MCF 10A (cell line): ENCODE measurements around the gene KLHDC4. TPM values are rescaled to one million over a fixed set of nuclear protein-coding genes. Genes with fewer than 3 reads are reported as not detected.
A peak's percentile ranks its signal among the peaks of the same experiment; 100 is the strongest.
"Not testable (repeated sequence)": the region's sequence is repeated elsewhere in the genome, so short reads cannot be mapped to it uniquely, and the experiment has no call there.

Source experiments
- BruUV-seq: library from RNA; stranded (reverse); fragments of 400-500 nt; replicated peaks from 2 replicates; lab custom pipeline; 2021; lab: Mats Ljungman, UMichigan
- CTCF ChIA-PET: fragments of 300-600 bp; sonication (Branson Sonifier 250); formaldehyde crosslinking; extraction: SDS; loops from one replicate; lab custom pipeline; 2021; ENCODE audit warnings: antibody characterized with exemption, inconsistent platforms; lab: Yijun Ruan, JAX
- POLR2A ChIA-PET: fragments of 300-600, 350-650 bp; sonication (Branson Sonifier 250); formaldehyde crosslinking; extraction: SDS; loops from one replicate; lab custom pipeline; 2020; ENCODE audit warnings: antibody characterized with exemption, inconsistent platforms; lab: Yijun Ruan, JAX
- DNase-seq: peaks from one replicate; pipeline ENCODE4 v3.0.0-alpha.2; 2018; ENCODE audit not compliant: unreplicated experiment
- H3K27ac Mint-ChIP-seq: one replicate; pipeline ENCODE4 v1.8.0; 2022; ENCODE audit warnings: mild to moderate bottlenecking, low read depth, mixed read lengths; ENCODE audit not compliant: unreplicated experiment
- H3K27me3 Mint-ChIP-seq: one replicate; pipeline ENCODE4 v1.8.0; 2022; ENCODE audit warnings: mixed read lengths; ENCODE audit not compliant: insufficient read depth, unreplicated experiment
- H3K36me3 Mint-ChIP-seq: one replicate; pipeline ENCODE4 v1.8.0; 2022; ENCODE audit warnings: mild to moderate bottlenecking, moderate library complexity, mixed read lengths; ENCODE audit not compliant: insufficient read depth, unreplicated experiment
- H3K4me1 Mint-ChIP-seq: one replicate; pipeline ENCODE4 v1.8.0; 2022; ENCODE audit warnings: mixed read lengths; ENCODE audit not compliant: insufficient read depth, unreplicated experiment
- H3K4me3 Mint-ChIP-seq: one replicate; pipeline ENCODE4 v1.8.0; 2022; ENCODE audit warnings: mild to moderate bottlenecking, moderate library complexity, mixed read lengths; ENCODE audit not compliant: unreplicated experiment
- H3K9me3 Mint-ChIP-seq: one replicate; pipeline ENCODE4 v1.8.0; 2022; ENCODE audit warnings: mixed read lengths; ENCODE audit not compliant: unreplicated experiment
- intact Hi-C: fragments of 100-400 bp; cut with micrococcal nuclease; formaldehyde crosslinking; loops from 2 replicates; pipeline ENCODE4 v1.14.1; 2022
- total RNA-seq: library from RNA; stranded (reverse); gene quantifications from 2 replicates; pipeline ENCODE4 v1.2.3, GENCODE V29; 2022
- TF ChIP-seq, protein P1 (sequence below): fragments of 200-600 bp; IDR thresholded peaks from one replicate; pipeline ENCODE4 v1.8.0; 2022; ENCODE audit warnings: antibody characterized with exemption, mild to moderate bottlenecking; ENCODE audit not compliant: unreplicated experiment

The KLHDC4 gene
- total RNA-seq, 1 experiment from 2014 or later = 106 TPM

DNA sequence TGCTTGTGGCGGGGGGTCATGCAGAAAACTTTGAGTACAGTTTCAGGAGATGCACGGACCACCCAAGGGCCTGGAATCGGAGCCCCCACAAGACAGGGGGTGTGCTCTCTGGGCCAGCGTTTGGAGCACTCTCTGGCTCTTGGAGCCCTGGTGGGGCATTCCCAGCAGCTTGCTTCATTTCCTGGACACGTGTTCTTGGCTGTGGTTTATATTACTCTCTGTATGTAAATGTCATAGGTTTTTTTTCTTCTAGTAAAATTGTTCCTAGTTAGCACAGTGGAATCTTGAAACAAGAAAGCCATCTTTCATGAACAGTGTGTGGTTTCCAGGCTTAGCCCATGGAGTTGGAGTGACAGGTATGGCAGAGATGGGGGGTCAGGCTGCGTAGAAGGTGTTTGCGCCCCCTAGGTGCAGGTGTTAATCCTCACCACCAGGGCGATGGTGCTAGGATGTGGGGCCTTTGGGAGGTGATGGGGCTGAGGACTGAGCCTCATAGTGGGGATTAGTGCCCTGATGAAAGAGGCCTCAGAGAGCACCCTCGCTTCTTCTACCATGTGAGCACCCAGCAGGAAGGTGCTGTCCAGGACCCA, 83.7 kb downstream of the KLHDC4 start:
- no TSS peak for BruUV-seq
- peaks cover 24% of the 10 kb centered on the region for H3K27me3 Mint-ChIP-seq
- no peak overlapping the region for H3K4me3 Mint-ChIP-seq
- POLR2A ChIA-PET = no interaction called here
- intact Hi-C loops = no loop called here
- H3K27ac Mint-ChIP-seq = no peak overlapping the region
- CTCF ChIA-PET = no interaction called here
- TF ChIP-seq, protein P1, sequence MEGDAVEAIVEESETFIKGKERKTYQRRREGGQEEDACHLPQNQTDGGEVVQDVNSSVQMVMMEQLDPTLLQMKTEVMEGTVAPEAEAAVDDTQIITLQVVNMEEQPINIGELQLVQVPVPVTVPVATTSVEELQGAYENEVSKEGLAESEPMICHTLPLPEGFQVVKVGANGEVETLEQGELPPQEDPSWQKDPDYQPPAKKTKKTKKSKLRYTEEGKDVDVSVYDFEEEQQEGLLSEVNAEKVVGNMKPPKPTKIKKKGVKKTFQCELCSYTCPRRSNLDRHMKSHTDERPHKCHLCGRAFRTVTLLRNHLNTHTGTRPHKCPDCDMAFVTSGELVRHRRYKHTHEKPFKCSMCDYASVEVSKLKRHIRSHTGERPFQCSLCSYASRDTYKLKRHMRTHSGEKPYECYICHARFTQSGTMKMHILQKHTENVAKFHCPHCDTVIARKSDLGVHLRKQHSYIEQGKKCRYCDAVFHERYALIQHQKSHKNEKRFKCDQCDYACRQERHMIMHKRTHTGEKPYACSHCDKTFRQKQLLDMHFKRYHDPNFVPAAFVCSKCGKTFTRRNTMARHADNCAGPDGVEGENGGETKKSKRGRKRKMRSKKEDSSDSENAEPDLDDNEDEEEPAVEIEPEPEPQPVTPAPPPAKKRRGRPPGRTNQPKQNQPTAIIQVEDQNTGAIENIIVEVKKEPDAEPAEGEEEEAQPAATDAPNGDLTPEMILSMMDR = no peak
- DNase-seq = peak; percentile 27
- H3K36me3 Mint-ChIP-seq = no peaks in the 10 kb centered on the region
- no peaks in the 10 kb centered on the region for H3K4me1 Mint-ChIP-seq
- H3K9me3 Mint-ChIP-seq = no peaks in the 10 kb centered on the region

DNA sequence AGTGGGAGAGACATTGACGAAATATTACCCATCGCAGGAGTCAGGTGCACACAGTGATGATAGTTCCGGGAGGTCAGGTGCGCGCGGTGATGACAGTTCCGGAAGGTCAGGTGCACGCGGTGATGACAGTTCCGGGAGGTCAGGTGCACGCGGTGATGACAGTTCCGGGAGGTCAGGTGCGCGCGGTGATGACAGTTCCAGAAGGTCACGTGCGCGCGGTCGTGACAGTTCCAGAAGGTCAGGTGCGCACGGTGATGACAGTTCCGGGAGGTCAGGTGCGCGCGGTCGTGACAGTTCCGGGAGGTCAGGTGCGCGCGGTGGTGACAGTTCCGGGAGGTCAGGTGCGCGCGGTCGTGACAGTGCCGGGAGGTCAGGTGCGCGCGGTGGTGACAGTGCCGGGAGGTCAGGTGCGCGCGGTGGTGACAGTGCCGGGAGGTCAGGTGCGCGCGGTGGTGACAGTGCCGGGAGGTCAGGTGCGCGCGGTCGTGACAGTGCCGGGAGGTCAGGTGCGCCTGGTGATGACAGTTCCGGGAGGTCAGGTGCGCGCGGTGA, 84.7 kb downstream of the KLHDC4 start:
- DNase-seq, intact Hi-C loops, H3K27ac Mint-ChIP-seq, CTCF ChIA-PET, BruUV-seq, H3K4me1 Mint-ChIP-seq, H3K4me3 Mint-ChIP-seq, H3K9me3 Mint-ChIP-seq, H3K36me3 Mint-ChIP-seq, POLR2A ChIA-PET: not testable (repeated sequence)
- H3K27me3 Mint-ChIP-seq = peaks cover 22% of the 10 kb centered on the region

DNA sequence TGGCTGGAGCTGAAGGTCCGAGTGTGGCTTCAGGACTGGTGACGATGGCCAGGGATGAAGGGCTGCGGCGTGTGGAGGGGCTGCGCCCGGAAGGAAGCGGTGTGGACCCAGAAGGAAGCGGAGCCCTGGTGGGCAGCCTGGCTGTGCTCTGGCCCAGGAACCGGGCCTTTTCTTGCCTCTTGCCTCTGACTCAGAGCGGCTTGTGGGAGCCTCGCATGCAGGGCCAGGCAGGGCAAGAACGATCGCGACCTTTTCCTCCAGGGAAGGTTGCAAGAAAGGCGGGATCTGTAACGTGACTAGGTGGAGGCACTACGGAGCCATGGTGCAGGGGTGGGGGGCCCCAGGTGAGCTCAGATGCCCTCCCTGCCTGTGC, 85.5 kb downstream of the KLHDC4 start:
- ChIA-PET CTCF (no interaction called here), POLR2A (no interaction called here)
- Mint-ChIP-seq H3K4me3 (no peak overlapping the region), H3K27me3 (peaks cover 22% of the 10 kb centered on the region), H3K9me3 (no peaks in the 10 kb centered on the region), H3K36me3 (no peaks in the 10 kb centered on the region), H3K27ac (no peak overlapping the region), H3K4me1 (peaks cover 1% of the 10 kb centered on the region)
- intact Hi-C loops = no loop called here
- no peak for DNase-seq
- no TSS peak for BruUV-seq
- TF ChIP-seq, protein P1 = no peak

DNA sequence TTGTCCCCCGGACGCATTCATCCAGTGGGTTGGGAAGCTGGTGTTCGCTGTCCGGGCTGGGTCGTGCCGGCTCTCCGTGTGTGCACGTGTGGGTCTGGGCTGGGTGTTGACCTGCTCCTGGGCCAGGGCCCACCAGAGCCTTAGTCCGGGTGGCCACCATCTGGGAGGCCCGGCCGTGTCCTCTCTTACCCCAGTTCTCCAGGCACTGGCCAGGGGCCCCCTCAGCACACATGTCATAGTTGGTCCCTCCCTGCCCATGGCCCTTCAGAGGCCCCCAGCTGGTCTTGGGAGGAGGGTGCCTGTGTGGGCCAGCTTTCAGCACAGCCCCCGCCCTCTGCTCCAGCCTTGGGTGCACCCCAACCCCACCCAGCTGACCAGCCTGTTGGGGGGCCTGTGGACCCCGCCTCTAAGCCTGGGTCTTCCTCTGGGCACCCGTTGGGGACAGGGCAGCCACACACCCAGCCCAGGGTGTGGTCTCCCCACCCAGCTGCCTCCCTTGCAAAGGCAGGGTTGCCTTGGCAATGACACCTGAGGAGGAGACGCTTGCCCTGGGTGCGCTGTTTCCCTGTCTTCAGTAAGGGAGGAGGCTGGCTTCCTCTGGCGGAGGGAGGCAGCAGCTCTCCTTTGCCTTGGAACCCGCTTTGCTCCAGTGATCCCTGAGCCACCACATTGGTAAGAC, 86.1 kb downstream of the KLHDC4 start:
- POLR2A ChIA-PET = no interaction called here
- H3K36me3 Mint-ChIP-seq = no peaks in the 10 kb centered on the region

More for the DNA sequence above, 86.1 kb downstream of the KLHDC4 start:
- Mint-ChIP-seq H3K9me3 (no peaks in the 10 kb centered on the region), H3K27me3 (peaks cover 24% of the 10 kb centered on the region), H3K27ac (no peak overlapping the region), H3K4me1 (peaks cover 6% of the 10 kb centered on the region), H3K4me3 (no peak overlapping the region)
- intact Hi-C loops = no loop called here
- no TSS peak for BruUV-seq
- DNase-seq = no peak
- CTCF ChIA-PET = interaction anchor here (0.5 kb wide), 1 partner anchor 840 kb away, joined by 3 read pairs; no protein-coding TSS in a partner anchor
- TF ChIP-seq, protein P1 = no peak
